Caco-2 (cell line): ENCODE results near the gene PVALEF. TPM values are rescaled to one million over a fixed set of nuclear protein-coding genes. Genes with fewer than 3 reads are reported as not detected.

Experiments
- BruUV-seq: library from RNA; stranded (reverse); fragments of 400-500 nt; replicated peaks from 2 replicates; lab custom pipeline; 2021; lab: Mats Ljungman, UMichigan
- CTCF ChIA-PET: fragments of 300-600 bp; sonication (Branson Sonifier 250); formaldehyde crosslinking; loops from one replicate; lab custom pipeline; 2022; ENCODE audit warnings: antibody characterized with exemption; lab: Charles Lee
- POLR2A ChIA-PET: fragments of 300-600 bp; sonication (Branson Sonifier 250); formaldehyde crosslinking; loops from one replicate; lab custom pipeline; 2022; ENCODE audit warnings: antibody characterized with exemption; lab: Charles Lee
- DNase-seq, 2 experiments: peaks; one replicate each; pipeline versions ENCODE4 v3.0.0 to v3.0.0-alpha.2; 2020 to 2022
- H3K27me3 ChIP-seq: replicated peaks from 2 replicates; pipeline ENCODE4 v1.6.0; 2011; ENCODE audit warnings: low read length; ENCODE audit not compliant: control insufficient read depth, insufficient read depth
- H3K36me3 ChIP-seq: 2 replicates; pipeline ENCODE4 v1.5.1; 2011; ENCODE audit warnings: low read length; ENCODE audit not compliant: control insufficient read depth, insufficient read depth
- H3K4me1 ChIP-seq: fragments of 250-450 bp; sonication (Bioruptor Pico); 2 replicates; pipeline ENCODE4 v1.5.1; 2020; ENCODE audit warnings: mild to moderate bottlenecking
- H3K4me3 ChIP-seq: 2 replicates; pipeline ENCODE4 v1.5.1; 2011; ENCODE audit warnings: low read depth, mild to moderate bottlenecking, control low read depth, low read length
- H3K9me3 ChIP-seq: fragments of 250-450 bp; sonication (Bioruptor Pico); 2 replicates; pipeline ENCODE4 v1.5.1; 2020; ENCODE audit warnings: mild to moderate bottlenecking, moderate library complexity
- H3K27ac Mint-ChIP-seq: one replicate; pipeline ENCODE4 v1.8.0; 2022; ENCODE audit warnings: mixed read lengths; ENCODE audit not compliant: unreplicated experiment
- H3K27me3 Mint-ChIP-seq: one replicate; pipeline ENCODE4 v1.8.0; 2022; ENCODE audit warnings: mixed read lengths; ENCODE audit not compliant: insufficient read depth, unreplicated experiment
- H3K36me3 Mint-ChIP-seq: one replicate; pipeline ENCODE4 v1.8.0; 2022; ENCODE audit warnings: mild to moderate bottlenecking, mixed read lengths; ENCODE audit not compliant: insufficient read depth, unreplicated experiment
- H3K4me1 Mint-ChIP-seq: one replicate; pipeline ENCODE4 v1.8.0; 2022; ENCODE audit warnings: low read depth, mixed read lengths; ENCODE audit not compliant: unreplicated experiment
- H3K4me3 Mint-ChIP-seq: one replicate; pipeline ENCODE4 v1.8.0; 2022; ENCODE audit warnings: mild to moderate bottlenecking, moderate library complexity, mixed read lengths; ENCODE audit not compliant: unreplicated experiment
- H3K9me3 Mint-ChIP-seq: one replicate; pipeline ENCODE4 v1.8.0; 2022; ENCODE audit warnings: mixed read lengths; ENCODE audit not compliant: unreplicated experiment
- CTCF ChIP-seq, 2 experiments: fragments of 200-600 bp in 1 of 2; IDR thresholded peaks; 1 replicate in 1 of 2; 2 replicates in 1 of 2; pipeline versions ENCODE4 v1.5.1 to v1.8.0; 2011 to 2022; ENCODE audit warnings: antibody characterized with exemption in 1 of 2, control low read depth in 1 of 2, inconsistent platforms in 1 of 2, low read depth in 1 of 2, low read length in 1 of 2, mild to moderate bottlenecking in 1 of 2, moderate library complexity in 1 of 2; ENCODE audit not compliant: insufficient read depth in 1 of 2, severe bottlenecking in 1 of 2, unreplicated experiment in 1 of 2
- intact Hi-C: fragments of 100-400 bp; cut with micrococcal nuclease; formaldehyde crosslinking; loops from one replicate; pipeline ENCODE4 v1.10.0; 2022; ENCODE audit not compliant: unreplicated experiment
- total RNA-seq: library from RNA; stranded (reverse); gene quantifications from 2 replicates; pipeline ENCODE4 v1.2.3, GENCODE V29; 2022

PVALEF gene
- total RNA-seq, 1 experiment from 2014 or later: not detected

- intact Hi-C loops: loop anchor here (2.0 kb wide), 1 partner anchor 13 kb away; no protein-coding TSS in a partner anchor
- CTCF ChIA-PET: interaction anchor here (1.0 kb wide), 1 partner anchor 96 kb away, joined by 3 read pairs; no protein-coding TSS in a partner anchor
- H3K4me3 ChIP-seq: peak overlapping the region; percentile 55
- H3K27me3 ChIP-seq: no peaks in the 10 kb centered on the region
- TF ChIP-seq CTCF (IDR thresholded peaks at IDR 0.05; ENCODE audit: insufficient read depth in 1 of 2, low read depth in 1 of 2, low read length in 1 of 2, severe bottlenecking in 1 of 2, unreplicated experiment in 1 of 2): no peak
- Mint-ChIP-seq H3K36me3 (peaks cover 39% of the 10 kb centered on the region), H3K4me1 (peaks cover 8% of the 10 kb centered on the region), H3K4me3 (peak overlapping the region; percentile 86), H3K27ac (peak overlapping the region; percentile 79), H3K9me3 (no peaks in the 10 kb centered on the region), H3K27me3 (no peaks in the 10 kb centered on the region)
- peak; percentile 96 to 97 for DNase-seq
- H3K36me3 ChIP-seq: no peaks in the 10 kb centered on the region; the same call in none of the 2 replicates
- H3K9me3 ChIP-seq: no peaks in the 10 kb centered on the region
- H3K4me1 ChIP-seq: no peaks in the 10 kb centered on the region; the same call in 1 of the 2 replicates
- BruUV-seq: no TSS peak
- POLR2A ChIA-PET: no interaction called here
These were observed 45.8 kb upstream of the PVALEF start for GRCh38 chr17:81119223-81120148.

GRCh38 chr17:81120149-81120484 is 45.2 kb upstream of the PVALEF start:
- no peak for DNase-seq
- Mint-ChIP-seq H3K4me3 (no peak overlapping the region), H3K27me3 (no peaks in the 10 kb centered on the region), H3K36me3 (peaks cover 33% of the 10 kb centered on the region), H3K9me3 (no peaks in the 10 kb centered on the region), H3K27ac (peak overlapping the region; percentile 79), H3K4me1 (peaks cover 8% of the 10 kb centered on the region)
- BruUV-seq: no TSS peak
- CTCF ChIA-PET: no interaction called here
- Histone ChIP-seq H3K9me3 (no peaks in the 10 kb centered on the region), H3K4me1 (no peaks in the 10 kb centered on the region; the same call in 1 of the 2 replicates), H3K36me3 (no peaks in the 10 kb centered on the region; the same call in none of the 2 replicates), H3K27me3 (no peaks in the 10 kb centered on the region), H3K4me3 (no peak overlapping the region)
- no peak for TF ChIP-seq CTCF (IDR thresholded peaks at IDR 0.05; ENCODE audit: insufficient read depth in 1 of 2, low read depth in 1 of 2, low read length in 1 of 2, severe bottlenecking in 1 of 2, unreplicated experiment in 1 of 2)
- POLR2A ChIA-PET: no interaction called here
- intact Hi-C loops: no loop called here

- Histone ChIP-seq H3K36me3 (no peaks in the 10 kb centered on the region; the same call in none of the 2 replicates), H3K27me3 (no peaks in the 10 kb centered on the region), H3K4me3 (no peak overlapping the region), H3K4me1 (no peaks in the 10 kb centered on the region; the same call in 1 of the 2 replicates), H3K9me3 (no peaks in the 10 kb centered on the region)
- H3K4me1 Mint-ChIP-seq: peaks cover 8% of the 10 kb centered on the region
- BruUV-seq: no TSS peak
- peak in 1 of 2 experiments; percentile 39 for DNase-seq
- H3K4me3 Mint-ChIP-seq: no peak overlapping the region
- no peaks in the 10 kb centered on the region for H3K27me3 Mint-ChIP-seq
- TF ChIP-seq CTCF (IDR thresholded peaks at IDR 0.05; ENCODE audit: insufficient read depth in 1 of 2, low read depth in 1 of 2, low read length in 1 of 2, severe bottlenecking in 1 of 2, unreplicated experiment in 1 of 2): no peak
- ChIA-PET POLR2A (no interaction called here), CTCF (no interaction called here)
- intact Hi-C loops: no loop called here
- peaks cover 29% of the 10 kb centered on the region for H3K36me3 Mint-ChIP-seq
- H3K9me3 Mint-ChIP-seq: no peaks in the 10 kb centered on the region
- no peak overlapping the region for H3K27ac Mint-ChIP-seq
These were observed 44.3 kb upstream of the PVALEF start for GRCh38 chr17:81120695-81121621.
